Measurements from ENCODE around the gene TBL1X.

The TBL1X gene

DNA sequence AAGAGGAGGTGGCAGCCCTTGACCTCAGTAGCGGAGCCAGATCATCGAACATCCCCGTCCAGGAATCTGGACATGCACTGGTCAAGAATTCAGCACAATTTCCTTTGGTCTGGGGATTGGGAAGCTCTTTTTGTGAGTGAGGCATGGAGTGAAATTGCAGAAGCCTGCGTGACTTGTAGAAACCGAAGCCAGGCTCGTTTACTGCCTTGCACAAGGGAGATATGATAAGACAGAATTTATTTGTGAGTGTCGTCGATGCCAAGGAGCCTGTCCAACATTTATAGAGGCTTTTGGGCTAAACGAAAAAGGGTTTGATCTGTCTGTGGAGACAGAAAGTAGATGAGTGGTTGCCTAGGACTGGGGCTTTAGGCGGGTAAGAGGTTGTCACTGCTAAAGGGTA lies 50.6 kb downstream of the TBL1X start:
- DNase-seq (ENCODE audit: low read depth) = no peak
- no peak overlapping the region for H3K4me3 ChIP-seq (ENCODE audit: low read depth, low read length)
- TF ChIP-seq, protein P1, sequence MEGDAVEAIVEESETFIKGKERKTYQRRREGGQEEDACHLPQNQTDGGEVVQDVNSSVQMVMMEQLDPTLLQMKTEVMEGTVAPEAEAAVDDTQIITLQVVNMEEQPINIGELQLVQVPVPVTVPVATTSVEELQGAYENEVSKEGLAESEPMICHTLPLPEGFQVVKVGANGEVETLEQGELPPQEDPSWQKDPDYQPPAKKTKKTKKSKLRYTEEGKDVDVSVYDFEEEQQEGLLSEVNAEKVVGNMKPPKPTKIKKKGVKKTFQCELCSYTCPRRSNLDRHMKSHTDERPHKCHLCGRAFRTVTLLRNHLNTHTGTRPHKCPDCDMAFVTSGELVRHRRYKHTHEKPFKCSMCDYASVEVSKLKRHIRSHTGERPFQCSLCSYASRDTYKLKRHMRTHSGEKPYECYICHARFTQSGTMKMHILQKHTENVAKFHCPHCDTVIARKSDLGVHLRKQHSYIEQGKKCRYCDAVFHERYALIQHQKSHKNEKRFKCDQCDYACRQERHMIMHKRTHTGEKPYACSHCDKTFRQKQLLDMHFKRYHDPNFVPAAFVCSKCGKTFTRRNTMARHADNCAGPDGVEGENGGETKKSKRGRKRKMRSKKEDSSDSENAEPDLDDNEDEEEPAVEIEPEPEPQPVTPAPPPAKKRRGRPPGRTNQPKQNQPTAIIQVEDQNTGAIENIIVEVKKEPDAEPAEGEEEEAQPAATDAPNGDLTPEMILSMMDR (conservative IDR thresholded peaks at IDR 0.05; ENCODE audit: low read depth, low read length) = no peak

- TF ChIP-seq, protein P1 (conservative IDR thresholded peaks at IDR 0.05; ENCODE audit: low read depth, low read length) = no peak
- DNase-seq (ENCODE audit: low read depth) = no peak
- H3K4me3 ChIP-seq (ENCODE audit: low read depth, low read length) = no peak overlapping the region
Measured at GRCh38 chrX:9515973-9516538, 51.2 kb downstream of the TBL1X start.

DNA sequence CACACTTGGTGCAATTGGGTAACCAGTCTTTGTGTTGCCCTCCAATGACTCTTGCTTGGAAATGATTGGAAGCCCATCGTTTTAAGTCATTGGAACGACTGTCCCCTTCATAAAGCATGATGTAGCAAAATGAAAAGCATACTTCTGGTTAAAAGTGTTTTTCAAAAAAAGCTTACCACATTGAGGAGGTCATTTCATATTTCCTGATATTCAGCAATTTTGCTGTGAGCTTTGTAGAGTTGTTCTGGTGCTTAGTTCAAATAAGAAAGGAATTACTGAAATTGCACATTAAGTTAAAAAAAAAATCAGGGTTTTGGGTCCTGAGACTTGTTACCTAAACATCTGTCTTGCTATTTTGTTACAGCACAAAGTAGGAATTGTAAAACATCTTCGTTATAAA lies 51.8 kb downstream of the TBL1X start:
- H3K4me3 ChIP-seq (ENCODE audit: low read depth, low read length) = no peak overlapping the region
- TF ChIP-seq, protein P1 (conservative IDR thresholded peaks at IDR 0.05; ENCODE audit: low read depth, low read length) = no peak
- no peak for DNase-seq (ENCODE audit: low read depth)

DNA sequence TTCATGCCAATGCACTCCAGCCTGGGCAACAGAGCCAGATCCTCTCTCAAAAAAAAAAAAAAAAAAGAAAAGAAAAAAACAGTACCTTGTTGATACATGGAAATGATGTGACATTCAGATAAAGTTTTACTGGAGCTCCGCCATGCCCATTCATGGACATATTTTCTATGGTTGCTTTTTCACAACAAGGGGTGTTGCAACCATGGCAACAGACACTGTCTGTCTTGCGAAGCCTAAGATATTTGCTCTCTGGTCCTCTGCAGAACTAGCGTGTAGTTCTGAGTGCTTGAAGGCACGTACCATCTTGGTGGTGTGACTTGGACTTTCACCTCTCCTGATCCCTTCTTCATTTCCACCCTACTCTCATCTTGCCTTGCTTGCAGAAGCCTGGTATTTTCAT lies 53.2 kb downstream of the TBL1X start:
- DNase-seq (ENCODE audit: low read depth) = no peak
- H3K4me3 ChIP-seq (ENCODE audit: low read depth, low read length) = no peak overlapping the region
- TF ChIP-seq, protein P1 (conservative IDR thresholded peaks at IDR 0.05; ENCODE audit: low read depth, low read length) = no peak

DNA sequence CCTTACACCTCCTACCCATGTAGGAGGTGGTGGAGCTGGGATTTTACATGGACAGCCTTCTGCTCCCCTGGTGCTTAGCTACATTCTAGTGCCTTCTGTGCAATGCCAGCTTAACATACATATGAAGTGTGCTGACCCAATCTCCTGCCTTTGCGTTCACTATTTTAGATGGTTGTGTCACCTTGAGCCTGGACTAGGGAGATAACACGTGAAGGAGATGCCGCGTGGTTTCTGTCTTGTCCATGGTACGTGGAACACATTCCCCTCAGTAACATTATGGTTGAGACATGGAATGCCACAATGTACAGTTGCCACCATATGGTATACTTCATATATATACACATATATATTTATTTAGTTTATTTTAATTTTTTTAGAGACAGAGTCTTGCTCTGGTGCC lies 54.0 kb downstream of the TBL1X start:
- no peak for DNase-seq (ENCODE audit: low read depth)
- TF ChIP-seq, protein P1 (conservative IDR thresholded peaks at IDR 0.05; ENCODE audit: low read depth, low read length) = no peak
- H3K4me3 ChIP-seq (ENCODE audit: low read depth, low read length) = no peak overlapping the region

DNA sequence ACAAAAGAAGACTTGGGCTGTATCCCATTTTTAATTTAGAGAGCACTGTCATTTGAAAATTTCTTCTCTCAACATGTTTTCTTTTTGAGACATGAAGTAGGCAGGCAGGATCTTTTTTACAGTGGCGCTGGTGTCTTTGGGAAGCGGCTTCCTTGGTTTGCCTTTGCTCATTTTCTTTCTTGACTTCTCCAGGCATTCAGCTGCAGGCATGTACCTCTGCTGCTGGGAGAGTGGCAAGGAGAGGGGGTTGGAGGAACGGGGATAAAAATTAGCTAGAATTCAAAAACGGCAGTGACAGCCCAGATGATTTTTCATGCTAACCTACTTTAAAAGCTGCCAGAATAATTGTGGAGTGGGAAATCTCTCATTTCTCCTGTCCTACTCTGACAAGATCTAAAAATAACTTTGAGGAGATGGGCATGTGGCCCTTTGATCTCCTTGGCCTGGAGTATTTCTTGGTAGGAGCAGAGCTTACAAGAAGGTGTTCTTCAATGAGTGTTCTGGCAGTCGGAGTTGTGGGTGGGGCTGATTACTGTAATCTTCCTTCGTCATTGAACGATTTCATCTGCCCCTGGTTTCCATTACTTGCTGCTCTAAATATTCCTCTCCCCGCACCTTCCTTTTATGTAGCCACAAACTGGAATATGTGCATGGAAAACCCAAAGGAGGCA lies 54.8 kb downstream of the TBL1X start:
- no peak for DNase-seq (ENCODE audit: low read depth)
- H3K4me3 ChIP-seq (ENCODE audit: low read depth, low read length) = no peak overlapping the region
- TF ChIP-seq, protein P1 (conservative IDR thresholded peaks at IDR 0.05; ENCODE audit: low read depth, low read length) = no peak

DNA sequence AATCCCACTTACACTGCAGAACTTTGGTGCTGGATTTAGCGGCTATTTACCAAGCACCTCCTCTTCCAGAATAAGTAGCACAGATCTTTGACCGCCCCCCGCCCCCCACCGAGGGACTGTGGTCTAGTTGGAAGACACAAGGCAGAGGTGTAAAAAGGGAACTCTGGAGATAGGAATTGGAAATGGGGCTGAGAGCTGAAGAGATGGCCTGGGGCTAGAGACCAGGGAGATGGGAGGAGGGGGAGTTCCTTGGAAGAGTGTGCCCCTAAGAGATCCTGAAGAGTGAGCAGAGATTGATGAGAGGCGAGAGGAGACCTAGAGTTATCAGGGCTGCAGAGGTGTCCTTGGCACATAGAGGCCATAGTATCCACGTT lies 55.3 kb downstream of the TBL1X start:
- TF ChIP-seq, protein P1 (conservative IDR thresholded peaks at IDR 0.05; ENCODE audit: low read depth, low read length) = no peak
- no peak overlapping the region for H3K4me3 ChIP-seq (ENCODE audit: low read depth, low read length)
- no peak for DNase-seq (ENCODE audit: low read depth)

All from choroid plexus epithelial cell (primary cell).